Measurements from ENCODE around the gene FAM13A.

- TF ChIP-seq CTCF (IDR thresholded peaks at IDR 0.05) (no peak), ZFX (IDR thresholded peaks at IDR 0.05; ENCODE audit: borderline replicate concordance) (no peak)
These were observed 129.6 kb downstream of the FAM13A start for GRCh38 chr4:88927420-88927819.
